HUES6 (cell line): Measurements from ENCODE around the gene CPM.
"Not testable (repeated sequence)": the region's sequence is repeated elsewhere in the genome, so short reads cannot be mapped to it uniquely, and the experiment has no call there.

Source experiments
- H3K27ac ChIP-seq: 2 replicates; pipeline ENCODE4 v1.7.0; 2013; ENCODE audit warnings: low read depth, mild to moderate bottlenecking, low read length, inconsistent platforms
- H3K27me3 ChIP-seq: 2 replicates; pipeline ENCODE4 v1.6.1; 2013; ENCODE audit warnings: low read length; ENCODE audit not compliant: control insufficient read depth, insufficient read depth
- H3K36me3 ChIP-seq: 2 replicates; pipeline ENCODE4 v1.6.1; 2013; ENCODE audit warnings: low read length; ENCODE audit not compliant: control insufficient read depth, insufficient read depth
- H3K4me1 ChIP-seq: 2 replicates; pipeline ENCODE4 v1.6.1; 2013; ENCODE audit warnings: low read length; ENCODE audit not compliant: control insufficient read depth, insufficient read depth
- H3K4me3 ChIP-seq: 2 replicates; pipeline ENCODE4 v1.5.1; 2013; ENCODE audit warnings: low read depth, low read length
- H3K9ac ChIP-seq: one replicate; pipeline ENCODE4 v1.6.1; 2013; ENCODE audit warnings: mild to moderate bottlenecking, low read length
- H3K9me3 ChIP-seq: 2 replicates; pipeline ENCODE4 v1.6.1; 2013; ENCODE audit warnings: low read depth, low read length; ENCODE audit not compliant: control insufficient read depth, insufficient read depth

CPM gene

DNA sequence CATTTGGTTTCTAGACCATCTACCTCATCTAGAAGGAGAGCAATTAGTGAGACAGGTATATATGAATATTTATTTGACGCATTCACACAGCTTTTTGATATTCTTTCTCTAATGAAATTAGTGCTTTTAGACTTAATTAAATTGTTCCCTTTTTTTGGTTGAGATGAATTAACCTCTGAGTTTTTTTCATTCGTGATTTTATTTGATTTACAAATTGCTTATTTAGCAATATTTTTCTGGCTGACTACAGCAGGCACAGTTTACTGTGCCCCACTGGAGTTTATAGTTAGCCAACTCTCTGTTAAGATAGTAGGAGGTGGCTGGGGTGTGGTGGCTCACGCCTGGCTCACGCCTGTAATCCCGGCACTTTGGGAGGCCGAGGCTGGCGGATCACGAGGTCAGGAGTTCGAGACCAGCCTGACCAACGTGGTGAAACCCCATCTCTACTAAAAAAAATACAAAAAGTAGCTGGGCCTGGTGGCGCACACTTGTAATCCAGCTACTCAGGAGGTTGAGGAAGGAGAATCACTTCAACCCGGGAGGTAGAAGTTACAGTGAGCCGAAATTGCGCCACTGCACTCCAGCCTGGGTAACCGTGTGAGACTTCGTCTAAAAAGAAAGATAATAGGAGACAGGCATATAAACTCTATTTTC, 108.2 kb downstream of the CPM start:
- Histone ChIP-seq H3K4me1 (no peaks in the 10 kb centered on the region), H3K27me3 (no peaks in the 10 kb centered on the region), H3K9me3 (no peaks in the 10 kb centered on the region), H3K27ac (no peak overlapping the region), H3K4me3 (no peak overlapping the region), H3K36me3 (peaks cover 99% of the 10 kb centered on the region), H3K9ac (no peak overlapping the region)

- H3K27ac ChIP-seq: no peak overlapping the region
Observed at GRCh38 chr12:68824131-68824530, 108.8 kb downstream of the CPM start.

GRCh38 chr12:68823696-68824095, 109.3 kb downstream of the CPM start:
- Histone ChIP-seq H3K9me3 (no peaks in the 10 kb centered on the region), H3K4me3 (no peak overlapping the region), H3K27ac (no peak overlapping the region), H3K27me3 (no peaks in the 10 kb centered on the region), H3K9ac (no peak overlapping the region), H3K4me1 (no peaks in the 10 kb centered on the region), H3K36me3 (peaks cover 99% of the 10 kb centered on the region)

More at GRCh38 chr12:68824131-68824530, 108.8 kb downstream of the CPM start:
- Histone ChIP-seq H3K9me3 (no peaks in the 10 kb centered on the region), H3K36me3 (peaks cover 99% of the 10 kb centered on the region), H3K4me3 (no peak overlapping the region), H3K4me1 (no peaks in the 10 kb centered on the region), H3K27me3 (no peaks in the 10 kb centered on the region), H3K9ac (no peak overlapping the region)

GRCh38 chr12:68821357-68822188, 111.4 kb downstream of the CPM start:
- Histone ChIP-seq H3K27ac (no peak overlapping the region), H3K9ac (no peak overlapping the region), H3K36me3 (peaks cover 95% of the 10 kb centered on the region), H3K9me3 (no peaks in the 10 kb centered on the region), H3K27me3 (no peaks in the 10 kb centered on the region), H3K4me3 (no peak overlapping the region), H3K4me1 (no peaks in the 10 kb centered on the region)

DNA sequence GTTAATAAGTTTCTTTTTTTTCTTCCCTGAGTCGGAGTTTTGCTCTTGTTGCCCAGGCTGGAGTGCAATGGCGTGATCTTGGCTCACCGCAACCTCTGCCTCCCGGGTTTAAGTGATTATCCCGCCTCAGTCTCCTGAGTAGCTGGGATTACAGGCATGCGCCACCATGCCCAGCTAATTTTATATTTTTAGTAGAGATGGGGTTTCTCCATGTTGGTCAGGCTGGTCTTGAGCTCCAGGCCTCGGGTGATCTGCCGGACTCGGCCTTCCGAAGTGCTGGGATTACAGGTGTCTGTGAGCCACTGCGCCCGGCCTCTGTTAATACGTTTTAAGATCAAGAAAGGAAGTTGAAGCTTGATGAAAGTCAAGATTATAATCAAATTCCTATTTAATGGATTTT, 113.5 kb downstream of the CPM start:
- H3K9me3 ChIP-seq, H3K27ac ChIP-seq, H3K9ac ChIP-seq, H3K4me1 ChIP-seq, H3K4me3 ChIP-seq, H3K27me3 ChIP-seq: not testable (repeated sequence)
- H3K36me3 ChIP-seq: peaks cover 97% of the 10 kb centered on the region

- no peak overlapping the region for H3K9ac ChIP-seq
- H3K9me3 ChIP-seq: no peaks in the 10 kb centered on the region
- H3K4me3 ChIP-seq: no peak overlapping the region
- H3K4me1 ChIP-seq: no peaks in the 10 kb centered on the region
- H3K27me3 ChIP-seq: no peaks in the 10 kb centered on the region
- peaks cover 95% of the 10 kb centered on the region for H3K36me3 ChIP-seq
- no peak overlapping the region for H3K27ac ChIP-seq
Observed at GRCh38 chr12:68815928-68816800, 116.8 kb downstream of the CPM start.

DNA sequence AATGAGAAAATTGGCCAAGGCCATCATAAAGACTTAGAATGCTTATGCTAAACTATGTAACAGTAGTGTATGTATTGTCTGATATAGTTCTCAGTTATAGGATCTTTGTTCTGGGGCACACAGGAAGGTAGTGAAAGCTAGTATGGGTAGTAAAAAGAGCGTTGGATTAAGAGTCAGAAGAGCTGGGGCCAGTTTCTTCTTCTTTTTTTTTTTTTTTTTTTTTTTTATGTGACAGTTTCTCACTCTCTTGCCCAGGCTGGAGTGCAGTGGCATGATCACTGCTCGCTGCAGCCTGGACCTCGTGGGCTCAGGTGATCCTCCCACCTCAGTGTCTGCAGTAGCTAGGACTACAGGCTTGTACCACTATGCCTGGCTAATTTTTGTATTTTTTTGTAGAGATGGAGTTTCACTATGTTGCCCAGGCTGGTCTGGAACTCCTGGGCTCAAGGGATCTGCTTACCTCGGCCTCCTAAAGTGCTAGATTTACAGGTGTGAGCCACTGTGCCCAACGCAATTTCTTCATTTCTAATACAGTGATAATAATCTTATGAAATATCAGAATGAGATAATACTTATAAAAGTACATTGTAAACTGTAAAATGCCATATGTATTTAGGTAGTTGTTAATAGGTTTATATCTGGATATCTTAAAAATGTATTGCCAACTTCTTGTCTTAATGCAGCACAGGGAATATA, 117.6 kb downstream of the CPM start:
- H3K4me1 ChIP-seq: no peaks in the 10 kb centered on the region
- H3K36me3 ChIP-seq: peaks cover 95% of the 10 kb centered on the region
- no peaks in the 10 kb centered on the region for H3K27me3 ChIP-seq
- no peaks in the 10 kb centered on the region for H3K9me3 ChIP-seq
- no peak overlapping the region for H3K9ac ChIP-seq
- H3K27ac ChIP-seq: no peak overlapping the region
- H3K4me3 ChIP-seq: no peak overlapping the region

DNA sequence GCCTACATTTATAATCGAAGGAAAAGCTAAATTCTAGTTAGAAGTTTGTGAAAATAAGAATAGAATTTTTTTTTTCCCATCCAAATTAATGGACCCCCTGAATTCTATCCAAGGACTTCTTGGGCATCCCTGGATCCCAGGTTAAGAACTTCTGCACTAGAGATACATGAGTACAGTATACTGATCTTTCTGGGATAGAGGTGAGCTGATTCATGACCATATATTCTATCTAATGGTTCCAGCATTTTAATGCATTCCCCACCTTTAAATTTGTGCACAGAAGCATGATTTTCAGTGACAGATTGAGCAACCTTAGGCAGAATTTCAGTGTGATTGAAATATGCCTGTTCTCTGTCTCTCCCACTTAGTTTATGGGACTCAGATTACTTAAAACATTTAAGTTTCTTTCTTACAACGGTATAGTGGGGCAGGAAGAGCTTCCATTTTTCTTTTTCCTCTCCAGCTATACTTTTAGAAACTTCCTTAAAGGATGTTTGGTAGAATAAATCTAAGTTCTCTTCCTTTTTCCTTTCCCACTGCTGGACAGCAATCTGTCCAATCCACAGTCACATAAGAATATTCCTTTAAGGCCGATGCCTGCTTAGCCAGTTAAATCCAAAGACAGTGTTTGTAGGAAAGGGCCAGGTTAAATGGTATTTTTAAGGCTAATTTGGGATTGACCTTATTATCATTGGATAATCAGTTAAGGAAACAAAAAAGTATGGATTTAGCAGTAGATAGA, 118.3 kb downstream of the CPM start:
- Histone ChIP-seq H3K27ac (no peak overlapping the region), H3K9me3 (no peaks in the 10 kb centered on the region), H3K27me3 (no peaks in the 10 kb centered on the region), H3K4me3 (no peak overlapping the region), H3K9ac (no peak overlapping the region), H3K4me1 (no peaks in the 10 kb centered on the region), H3K36me3 (peaks cover 94% of the 10 kb centered on the region)

DNA sequence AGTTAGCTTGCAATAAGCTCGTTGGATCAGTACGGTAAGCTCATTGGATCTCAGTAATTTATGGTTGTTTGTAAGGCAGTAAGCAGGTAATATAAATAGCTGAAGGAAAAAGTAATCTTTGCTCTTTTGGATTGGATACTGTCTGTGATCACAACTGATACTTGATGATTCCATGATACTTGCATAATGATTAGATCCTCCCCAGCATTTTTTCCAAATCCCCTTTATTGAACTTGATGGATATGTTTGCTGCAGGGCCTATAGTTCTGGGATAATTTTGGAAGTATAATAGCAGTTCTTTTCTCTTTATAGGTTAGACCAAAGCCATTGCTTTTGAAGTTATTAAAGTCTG, 119.8 kb downstream of the CPM start:
- Histone ChIP-seq H3K36me3 (peaks cover 87% of the 10 kb centered on the region), H3K4me3 (no peak overlapping the region), H3K4me1 (no peaks in the 10 kb centered on the region), H3K27me3 (no peaks in the 10 kb centered on the region), H3K27ac (no peak overlapping the region), H3K9me3 (no peaks in the 10 kb centered on the region), H3K9ac (no peak overlapping the region)

- Histone ChIP-seq H3K4me3 (peak overlapping the region; percentile 13; the same call in 1 of the 2 replicates), H3K4me1 (no peaks in the 10 kb centered on the region), H3K27me3 (no peaks in the 10 kb centered on the region), H3K9ac (no peak overlapping the region), H3K36me3 (peaks cover 82% of the 10 kb centered on the region), H3K9me3 (no peaks in the 10 kb centered on the region), H3K27ac (no peak overlapping the region)
Observed at GRCh38 chr12:68812553-68813241, 120.3 kb downstream of the CPM start.
